Choroid plexus epithelial cell (primary cell): ENCODE data around the gene SNUPN.

Source experiments
- DNase-seq: peaks from one replicate; pipeline ENCODE4 v3.0.0-alpha.2; 2010; ENCODE audit warnings: low read depth
- H3K4me3 ChIP-seq: 2 replicates; pipeline ENCODE4 v1.5.1; 2011; ENCODE audit warnings: low read depth, mild to moderate bottlenecking, control low read depth, low read length, moderate library complexity
- CTCF ChIP-seq: conservative IDR thresholded peaks from 2 replicates; pipeline ENCODE4 v1.5.1; 2011; ENCODE audit warnings: low read depth, mild to moderate bottlenecking, control low read depth, inconsistent platforms, low read length, moderate library complexity

The SNUPN gene

GRCh38 chr15:75622505-75622904 is 3.0 kb downstream of the SNUPN start:
- no peak for DNase-seq
- no peak for TF ChIP-seq CTCF
- H3K4me3 ChIP-seq: no peak overlapping the region

- DNase-seq: peak; percentile 94
- peak overlapping the region; percentile 38 for H3K4me3 ChIP-seq
Measured at GRCh38 chr15:75620841-75621391, 4.6 kb downstream of the SNUPN start.

GRCh38 chr15:75620058-75620820 is 5.3 kb downstream of the SNUPN start:
- TF ChIP-seq CTCF: no peak
- peak overlapping the region; percentile 38 for H3K4me3 ChIP-seq
- peak; percentile 81 for DNase-seq

More at GRCh38 chr15:75620841-75621391, 4.6 kb downstream of the SNUPN start:
- TF ChIP-seq CTCF: peak; percentile 45

- TF ChIP-seq CTCF: no peak
- no peak overlapping the region for H3K4me3 ChIP-seq
- DNase-seq: no peak
Measured at GRCh38 chr15:75616766-75617165, 8.8 kb downstream of the SNUPN start.

- peak; percentile 66 for DNase-seq
- TF ChIP-seq CTCF: no peak
- H3K4me3 ChIP-seq: no peak overlapping the region
Measured at GRCh38 chr15:75606711-75607699, 18.5 kb downstream of the SNUPN start.

- TF ChIP-seq CTCF: no peak
- no peak for DNase-seq
- H3K4me3 ChIP-seq: no peak overlapping the region
Measured at GRCh38 chr15:75606026-75606425, 19.5 kb downstream of the SNUPN start.
